ENCODE results near the gene TUBG1. TPM values are rescaled to one million over a fixed set of nuclear protein-coding genes. Genes with fewer than 3 reads are reported as not detected.
A peak's percentile ranks its signal among the peaks of the same experiment; 100 is the strongest.

TUBG1 gene
- total RNA-seq, 1 experiment from 2014 or later = 133 TPM

DNA sequence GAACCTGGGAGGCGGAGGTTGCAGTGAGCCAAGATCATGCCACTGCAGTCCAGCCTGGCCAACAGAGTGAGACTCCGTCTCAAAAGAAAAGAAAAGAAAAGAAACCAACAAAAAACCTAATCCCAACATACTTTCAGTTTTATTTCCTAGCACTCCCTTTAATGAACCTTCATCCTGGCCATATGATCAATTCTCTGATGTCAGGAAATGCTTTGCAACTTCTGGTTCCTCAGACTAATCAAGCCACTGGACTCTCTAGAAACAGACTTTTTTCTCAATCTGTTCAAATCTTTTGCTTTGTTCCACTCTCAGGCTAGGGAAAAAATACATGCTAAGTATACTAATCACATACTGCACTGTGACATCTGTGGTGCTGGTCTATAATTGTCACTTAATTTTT is 18.6 kb upstream of the TUBG1 start:
- Mint-ChIP-seq H3K27me3 (ENCODE audit: unreplicated experiment) (no peaks in the 10 kb centered on the region), H3K9me3 (ENCODE audit: low read depth, unreplicated experiment) (no peaks in the 10 kb centered on the region), H3K36me3 (ENCODE audit: insufficient read depth, unreplicated experiment) (peaks cover 30% of the 10 kb centered on the region), H3K4me3 (ENCODE audit: low read depth, unreplicated experiment) (no peak overlapping the region), H3K4me1 (ENCODE audit: low read depth, unreplicated experiment) (no peaks in the 10 kb centered on the region), H3K27ac (ENCODE audit: unreplicated experiment) (no peak overlapping the region)
- no peak for DNase-seq
- CTCF ChIA-PET = interaction anchor here (0.6 to 0.7 kb wide), 2 partner anchors 56 to 149 kb away, joined by 3 to 5 read pairs; no protein-coding TSS in a partner anchor
- intact Hi-C loops (cut with micrococcal nuclease; ENCODE audit: unreplicated experiment) = no loop called here
- TF ChIP-seq, protein P1, sequence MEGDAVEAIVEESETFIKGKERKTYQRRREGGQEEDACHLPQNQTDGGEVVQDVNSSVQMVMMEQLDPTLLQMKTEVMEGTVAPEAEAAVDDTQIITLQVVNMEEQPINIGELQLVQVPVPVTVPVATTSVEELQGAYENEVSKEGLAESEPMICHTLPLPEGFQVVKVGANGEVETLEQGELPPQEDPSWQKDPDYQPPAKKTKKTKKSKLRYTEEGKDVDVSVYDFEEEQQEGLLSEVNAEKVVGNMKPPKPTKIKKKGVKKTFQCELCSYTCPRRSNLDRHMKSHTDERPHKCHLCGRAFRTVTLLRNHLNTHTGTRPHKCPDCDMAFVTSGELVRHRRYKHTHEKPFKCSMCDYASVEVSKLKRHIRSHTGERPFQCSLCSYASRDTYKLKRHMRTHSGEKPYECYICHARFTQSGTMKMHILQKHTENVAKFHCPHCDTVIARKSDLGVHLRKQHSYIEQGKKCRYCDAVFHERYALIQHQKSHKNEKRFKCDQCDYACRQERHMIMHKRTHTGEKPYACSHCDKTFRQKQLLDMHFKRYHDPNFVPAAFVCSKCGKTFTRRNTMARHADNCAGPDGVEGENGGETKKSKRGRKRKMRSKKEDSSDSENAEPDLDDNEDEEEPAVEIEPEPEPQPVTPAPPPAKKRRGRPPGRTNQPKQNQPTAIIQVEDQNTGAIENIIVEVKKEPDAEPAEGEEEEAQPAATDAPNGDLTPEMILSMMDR (IDR thresholded peaks at IDR 0.05; ENCODE audit: unreplicated experiment) = no peak
- BruUV-seq (replicated peaks) = no TSS peak

DNA sequence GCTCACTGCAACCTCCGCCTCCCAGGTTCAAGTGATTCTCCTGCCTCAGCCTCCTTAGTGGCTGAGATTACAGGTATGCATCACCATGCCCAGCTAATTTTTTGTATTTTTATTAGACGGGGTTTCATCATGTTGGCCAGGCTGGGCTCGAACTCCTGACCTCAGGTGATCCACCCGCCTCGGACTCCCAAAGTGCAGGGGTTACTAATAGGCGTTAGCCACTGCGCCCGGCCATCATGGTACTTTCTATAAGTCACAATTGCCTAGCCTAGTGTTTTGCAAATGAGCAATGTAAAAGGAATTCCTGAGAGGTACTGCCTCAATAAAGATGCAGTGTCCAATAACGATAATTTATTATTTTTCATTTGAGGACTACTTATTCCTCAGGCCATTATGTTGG is 18.1 kb upstream of the TUBG1 start:
- TF ChIP-seq, protein P1 (IDR thresholded peaks at IDR 0.05; ENCODE audit: unreplicated experiment) = no peak
- CTCF ChIA-PET = interaction anchor here (0.6 to 0.7 kb wide), 2 partner anchors 57 to 150 kb away, joined by 3 to 5 read pairs; no protein-coding TSS in a partner anchor
- Mint-ChIP-seq H3K27ac (ENCODE audit: unreplicated experiment) (no peak overlapping the region), H3K36me3 (ENCODE audit: insufficient read depth, unreplicated experiment) (peaks cover 33% of the 10 kb centered on the region), H3K4me1 (ENCODE audit: low read depth, unreplicated experiment) (no peaks in the 10 kb centered on the region), H3K4me3 (ENCODE audit: low read depth, unreplicated experiment) (no peak overlapping the region), H3K27me3 (ENCODE audit: unreplicated experiment) (no peaks in the 10 kb centered on the region), H3K9me3 (ENCODE audit: low read depth, unreplicated experiment) (no peaks in the 10 kb centered on the region)
- no TSS peak for BruUV-seq (replicated peaks)
- no peak for DNase-seq
- intact Hi-C loops (cut with micrococcal nuclease; ENCODE audit: unreplicated experiment) = no loop called here

DNA sequence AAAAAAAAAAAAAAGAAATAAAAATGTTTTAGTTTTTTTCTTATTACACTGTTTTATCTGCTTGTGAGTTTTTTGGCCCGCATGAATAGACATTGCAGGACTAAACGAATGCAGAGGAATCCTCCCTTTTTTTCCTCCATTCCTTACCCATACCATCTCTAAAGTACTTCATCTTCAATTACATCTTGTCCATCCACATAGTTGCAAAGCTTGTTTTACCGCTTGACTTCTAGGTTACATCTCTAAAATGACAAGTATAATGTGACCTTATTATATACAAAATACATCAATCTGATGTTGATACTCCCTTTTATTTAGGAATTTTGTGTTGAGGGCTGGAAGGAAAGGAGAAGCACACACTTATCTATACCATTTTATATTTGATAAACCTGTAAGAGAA is 13.1 kb upstream of the TUBG1 start:
- peak overlapping the region; percentile 38 for H3K27ac Mint-ChIP-seq (ENCODE audit: unreplicated experiment)

DNA sequence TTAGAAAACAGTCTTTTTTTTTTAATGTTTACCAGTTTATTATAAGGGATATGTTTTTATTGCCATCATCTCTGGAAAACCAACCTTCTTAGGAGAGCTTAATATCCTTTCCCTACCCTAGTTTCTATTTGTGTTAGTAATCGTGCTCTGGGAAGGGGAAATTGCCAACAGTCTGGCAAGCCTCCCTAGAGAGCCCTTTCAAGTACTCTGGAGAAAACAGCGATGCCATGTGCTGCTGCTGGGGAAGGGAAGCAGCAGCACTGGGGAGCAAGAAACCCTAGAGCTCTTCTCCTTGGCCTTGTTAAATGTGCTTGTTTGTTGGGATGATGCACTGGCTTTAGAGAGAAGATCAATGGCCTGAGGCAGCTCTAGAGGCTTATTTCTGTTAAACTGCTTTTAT is 10.6 kb upstream of the TUBG1 start:
- no TSS peak for BruUV-seq (replicated peaks)
- H3K9me3 Mint-ChIP-seq (ENCODE audit: low read depth, unreplicated experiment) = no peaks in the 10 kb centered on the region
- H3K4me1 Mint-ChIP-seq (ENCODE audit: low read depth, unreplicated experiment) = no peaks in the 10 kb centered on the region
- no peak overlapping the region for H3K27ac Mint-ChIP-seq (ENCODE audit: unreplicated experiment)
- CTCF ChIA-PET = no interaction called here
- TF ChIP-seq, protein P1 (IDR thresholded peaks at IDR 0.05; ENCODE audit: unreplicated experiment) = no peak
- H3K36me3 Mint-ChIP-seq (ENCODE audit: insufficient read depth, unreplicated experiment) = peaks cover 27% of the 10 kb centered on the region
- intact Hi-C loops (cut with micrococcal nuclease; ENCODE audit: unreplicated experiment) = no loop called here
- H3K4me3 Mint-ChIP-seq (ENCODE audit: low read depth, unreplicated experiment) = no peak overlapping the region
- no peak for DNase-seq
- no peaks in the 10 kb centered on the region for H3K27me3 Mint-ChIP-seq (ENCODE audit: unreplicated experiment)

More for the DNA sequence above, 13.1 kb upstream of the TUBG1 start:
- no peak for DNase-seq
- intact Hi-C loops (cut with micrococcal nuclease; ENCODE audit: unreplicated experiment) = no loop called here
- H3K36me3 Mint-ChIP-seq (ENCODE audit: insufficient read depth, unreplicated experiment) = peaks cover 20% of the 10 kb centered on the region
- TF ChIP-seq, protein P1 (IDR thresholded peaks at IDR 0.05; ENCODE audit: unreplicated experiment) = no peak
- no peaks in the 10 kb centered on the region for H3K9me3 Mint-ChIP-seq (ENCODE audit: low read depth, unreplicated experiment)
- CTCF ChIA-PET = interaction anchor here (1.0 kb wide), 1 partner anchor 13 kb away, joined by 8 read pairs; the partner anchor contains the start of genes RETREG3 and TUBG1
- no TSS peak for BruUV-seq (replicated peaks)
- H3K4me1 Mint-ChIP-seq (ENCODE audit: low read depth, unreplicated experiment) = no peaks in the 10 kb centered on the region
- H3K4me3 Mint-ChIP-seq (ENCODE audit: low read depth, unreplicated experiment) = no peak overlapping the region
- H3K27me3 Mint-ChIP-seq (ENCODE audit: unreplicated experiment) = no peaks in the 10 kb centered on the region
